ENCODE results near the gene KCNN3.
"Not testable (repeated sequence)": the region's sequence is repeated elsewhere in the genome, so short reads cannot be mapped to it uniquely, and the experiment has no call there.

Gene KCNN3

GRCh38 chr1:154870115-154870571, at the start of gene KCNN3:
Gene KCNN3 (minus strand): TSS chr1:154870281. CDS start chr1:154869964, 317 bp downstream.
- no peak within 1 kb of the TSS for H3K4me3 ChIP-seq (ENCODE audit: low read depth, low read length)

GRCh38 chr1:154913273-154913672, 43.2 kb upstream of the KCNN3 start:
- H3K4me3 ChIP-seq (ENCODE audit: low read depth, low read length), result no peak overlapping the region

GRCh38 chr1:154912755-154913154, 42.7 kb upstream of the KCNN3 start:
- no peak overlapping the region for H3K4me3 ChIP-seq (ENCODE audit: low read depth, low read length)

GRCh38 chr1:154911691-154912550, 41.8 kb upstream of the KCNN3 start:
- no peak overlapping the region for H3K4me3 ChIP-seq (ENCODE audit: low read depth, low read length)

GRCh38 chr1:154910851-154911250, 40.8 kb upstream of the KCNN3 start:
- no peak overlapping the region for H3K4me3 ChIP-seq (ENCODE audit: low read depth, low read length)

GRCh38 chr1:154908937-154909336, 38.9 kb upstream of the KCNN3 start:
- no peak overlapping the region for H3K4me3 ChIP-seq (ENCODE audit: low read depth, low read length)

- not testable (repeated sequence) for H3K4me3 ChIP-seq (ENCODE audit: low read depth, low read length)
Measured at GRCh38 chr1:154908129-154908528, 38.0 kb upstream of the KCNN3 start.

GRCh38 chr1:154906621-154907081, 36.6 kb upstream of the KCNN3 start:
- no peak overlapping the region for H3K4me3 ChIP-seq (ENCODE audit: low read depth, low read length)

- no peak overlapping the region for H3K4me3 ChIP-seq (ENCODE audit: low read depth, low read length)
Measured at GRCh38 chr1:154902938-154903566, 33.0 kb upstream of the KCNN3 start.

GRCh38 chr1:154901591-154901990, 31.5 kb upstream of the KCNN3 start:
- no peak overlapping the region for H3K4me3 ChIP-seq (ENCODE audit: low read depth, low read length)

- no peak overlapping the region for H3K4me3 ChIP-seq (ENCODE audit: low read depth, low read length)
Measured at GRCh38 chr1:154899041-154899440, 29.0 kb upstream of the KCNN3 start.

- no peak overlapping the region for H3K4me3 ChIP-seq (ENCODE audit: low read depth, low read length)
Measured at GRCh38 chr1:154896771-154897286, 26.7 kb upstream of the KCNN3 start.

GRCh38 chr1:154895798-154896197, 25.7 kb upstream of the KCNN3 start:
- H3K4me3 ChIP-seq (ENCODE audit: low read depth, low read length), result no peak overlapping the region

- H3K4me3 ChIP-seq (ENCODE audit: low read depth, low read length), result no peak overlapping the region
Measured at GRCh38 chr1:154891452-154891851, 21.4 kb upstream of the KCNN3 start.

GRCh38 chr1:154888757-154889156, 18.7 kb upstream of the KCNN3 start:
- no peak overlapping the region for H3K4me3 ChIP-seq (ENCODE audit: low read depth, low read length)

GRCh38 chr1:154886281-154887015, 16.4 kb upstream of the KCNN3 start:
- H3K4me3 ChIP-seq (ENCODE audit: low read depth, low read length), result no peak overlapping the region

- H3K4me3 ChIP-seq (ENCODE audit: low read depth, low read length), result no peak overlapping the region
Measured at GRCh38 chr1:154884869-154885701, 15.0 kb upstream of the KCNN3 start.

- no peak overlapping the region for H3K4me3 ChIP-seq (ENCODE audit: low read depth, low read length)
Measured at GRCh38 chr1:154883919-154884868, 14.1 kb upstream of the KCNN3 start.

Measured in iPS-11a (cell line).